Activated T-cell treated with anti-CD3 and anti-CD28 coated beads for 24 hours (primary cell): ENCODE data around the gene SORCS2.

Experiments used
- DNase-seq: peaks from one replicate; pipeline ENCODE4 v3.0.0-alpha.2; 2020; ENCODE audit warnings: low read depth

SORCS2 gene

DNA sequence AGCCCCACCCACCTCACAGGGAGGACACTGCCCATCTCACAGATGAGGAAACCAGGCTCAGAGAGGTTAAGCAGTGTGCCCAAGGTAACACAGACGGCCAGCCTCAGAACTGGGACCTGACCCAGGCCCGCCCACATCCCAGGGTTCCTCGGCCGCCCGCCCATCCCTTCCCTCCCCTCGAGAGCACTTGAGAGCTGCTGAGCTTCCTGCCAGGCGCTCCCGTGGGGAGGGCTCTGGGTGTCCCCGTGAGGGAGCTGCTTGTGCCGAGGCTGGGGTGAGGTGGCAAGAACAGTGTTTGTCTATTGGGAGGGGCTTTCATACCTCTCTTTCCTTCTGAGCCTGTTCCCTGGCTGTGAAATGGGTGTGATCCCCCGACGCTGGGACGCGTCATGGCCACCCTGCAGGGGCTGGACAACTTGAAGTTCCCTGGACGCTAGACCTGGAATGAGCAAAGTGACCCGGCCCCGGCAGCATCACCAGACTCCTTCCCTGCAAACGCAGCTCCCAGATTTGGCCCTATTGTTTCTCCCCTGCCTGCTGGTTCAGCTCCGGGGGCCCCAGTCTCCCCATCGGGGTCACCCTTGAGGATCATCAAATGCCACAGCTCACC is 542.4 kb downstream of the SORCS2 start:
- no peak for DNase-seq

DNA sequence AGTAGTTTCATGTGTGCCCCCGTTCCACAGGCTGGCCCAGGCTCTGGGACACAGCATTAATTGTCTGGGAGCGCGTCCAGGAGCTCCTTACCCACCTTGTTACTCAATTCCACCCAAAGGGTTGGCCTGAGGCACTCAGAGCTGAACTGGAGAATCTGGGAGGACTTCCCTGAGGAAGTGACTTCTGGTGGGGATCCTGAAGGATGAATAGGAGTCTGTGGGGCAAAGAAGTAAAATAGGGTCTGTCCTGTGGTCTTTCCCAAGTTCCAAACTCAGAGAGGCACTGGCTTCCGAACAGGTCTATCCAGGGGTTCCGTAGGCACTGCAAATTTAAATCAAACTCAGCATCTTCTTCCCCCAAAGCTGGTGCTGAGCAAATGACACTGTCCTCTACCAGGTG is 543.1 kb downstream of the SORCS2 start:
- no peak for DNase-seq

DNA sequence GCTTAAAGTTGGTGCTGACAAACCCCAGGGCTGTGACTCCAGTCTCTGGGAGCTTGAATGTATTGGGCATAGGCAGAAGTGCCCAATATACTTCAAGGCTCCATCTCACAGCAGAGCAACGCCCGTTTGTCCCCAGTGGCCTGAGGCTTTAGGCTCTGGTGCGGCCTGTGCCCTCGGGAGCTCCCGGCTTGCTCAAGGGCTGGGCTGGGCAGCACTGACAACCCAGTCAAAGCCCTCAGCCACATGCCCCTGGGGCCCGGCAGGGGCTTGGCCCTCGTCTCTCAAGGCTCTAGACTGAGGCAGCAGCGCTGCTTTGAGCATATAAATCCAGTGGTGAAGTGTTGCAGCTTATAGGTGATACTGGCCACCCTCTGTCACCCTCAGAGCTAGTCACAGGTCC is 543.6 kb downstream of the SORCS2 start:
- no peak for DNase-seq

DNA sequence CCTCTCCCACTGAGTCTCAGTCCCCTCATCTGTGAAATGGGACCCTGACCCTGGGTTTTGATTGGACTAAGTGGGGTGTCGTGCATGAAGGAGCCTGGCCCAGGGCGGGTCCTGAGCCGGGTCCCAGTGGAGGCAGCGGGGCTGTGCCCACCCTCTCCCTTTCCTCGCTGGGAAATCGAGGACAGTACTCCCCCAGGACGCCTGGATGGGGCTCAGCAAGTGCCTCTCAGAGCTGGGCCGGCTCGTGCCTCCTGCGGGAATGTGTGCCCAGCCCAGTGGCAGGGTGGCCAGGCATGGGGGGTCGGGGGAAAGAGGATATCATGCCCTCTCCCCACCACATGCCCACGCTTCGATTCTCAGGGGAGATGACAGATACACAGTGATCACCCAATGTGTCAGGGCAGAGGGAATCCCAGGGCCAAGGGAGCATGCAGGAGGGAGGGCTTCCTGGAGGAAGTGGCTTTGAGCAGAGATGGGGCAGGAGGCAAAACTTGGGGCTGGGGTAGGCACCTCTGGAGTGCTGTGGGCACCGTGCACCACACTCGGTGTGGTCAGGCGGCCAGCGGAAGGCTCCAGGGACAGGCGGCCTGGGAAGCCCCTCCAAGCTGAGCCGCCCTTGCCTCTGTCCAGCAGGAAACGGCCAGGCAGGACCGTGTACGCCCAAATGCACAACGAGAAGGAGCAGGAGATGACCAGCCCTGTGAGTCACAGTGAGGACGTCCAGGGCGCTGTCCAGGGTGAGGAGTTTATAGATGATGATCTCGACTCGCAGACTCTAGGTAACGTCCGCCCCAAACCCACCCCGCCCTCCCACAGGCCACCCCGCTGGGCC is 544.3 kb downstream of the SORCS2 start:
- DNase-seq, result no peak

DNA sequence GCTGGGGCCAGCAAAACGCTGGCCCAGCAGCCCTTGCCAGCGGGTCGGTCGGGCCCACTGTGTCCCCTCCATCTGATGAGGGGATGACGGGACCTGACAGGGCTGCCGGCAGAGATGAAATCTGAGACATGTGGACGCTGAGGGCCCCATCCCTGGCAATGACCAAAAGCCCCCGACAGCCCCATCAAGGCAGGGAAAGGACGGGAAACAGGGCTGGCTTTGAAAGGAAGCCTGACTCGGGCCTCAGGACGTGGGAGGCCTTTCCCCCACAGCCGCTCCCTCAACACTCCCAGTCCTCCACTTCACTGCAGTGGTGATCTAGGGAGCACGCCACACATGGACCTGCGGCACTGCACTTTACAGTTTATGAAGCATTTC is 544.9 kb downstream of the SORCS2 start:
- DNase-seq, result no peak

DNA sequence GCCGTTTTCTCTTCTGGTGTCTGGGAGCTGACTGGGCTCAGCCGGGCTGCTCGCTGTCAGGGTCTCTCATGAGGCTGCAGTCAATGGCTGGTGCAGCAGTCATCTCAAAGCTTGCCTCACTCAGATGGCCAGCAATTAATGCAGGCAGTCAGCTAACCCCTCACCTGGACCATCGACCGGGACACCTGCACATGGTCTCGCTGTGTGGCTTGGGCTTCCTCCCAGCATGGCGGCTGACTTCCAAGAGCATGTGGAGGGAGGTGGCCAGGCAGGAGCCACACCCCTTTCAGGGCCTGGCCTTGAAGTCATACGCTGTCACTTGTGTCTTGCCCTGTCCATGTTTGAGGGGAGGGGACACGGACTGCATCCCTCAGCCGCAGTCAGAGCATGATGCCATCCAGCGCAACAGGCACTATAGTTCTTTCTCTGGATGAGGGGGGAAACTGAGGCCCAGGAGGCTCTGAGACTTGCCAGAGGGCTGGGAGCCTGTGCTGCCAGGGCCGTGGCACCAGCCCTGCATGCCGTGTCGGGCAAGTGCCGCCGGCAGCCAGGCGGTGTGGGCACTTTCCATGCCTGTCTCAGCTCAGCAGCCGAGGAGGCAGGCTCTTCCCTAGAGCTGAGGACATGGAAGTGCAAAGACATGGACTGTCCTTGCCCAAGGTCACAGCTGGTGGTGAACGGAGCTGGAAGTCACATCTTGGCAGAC is 545.6 kb downstream of the SORCS2 start:
- no peak for DNase-seq

DNA sequence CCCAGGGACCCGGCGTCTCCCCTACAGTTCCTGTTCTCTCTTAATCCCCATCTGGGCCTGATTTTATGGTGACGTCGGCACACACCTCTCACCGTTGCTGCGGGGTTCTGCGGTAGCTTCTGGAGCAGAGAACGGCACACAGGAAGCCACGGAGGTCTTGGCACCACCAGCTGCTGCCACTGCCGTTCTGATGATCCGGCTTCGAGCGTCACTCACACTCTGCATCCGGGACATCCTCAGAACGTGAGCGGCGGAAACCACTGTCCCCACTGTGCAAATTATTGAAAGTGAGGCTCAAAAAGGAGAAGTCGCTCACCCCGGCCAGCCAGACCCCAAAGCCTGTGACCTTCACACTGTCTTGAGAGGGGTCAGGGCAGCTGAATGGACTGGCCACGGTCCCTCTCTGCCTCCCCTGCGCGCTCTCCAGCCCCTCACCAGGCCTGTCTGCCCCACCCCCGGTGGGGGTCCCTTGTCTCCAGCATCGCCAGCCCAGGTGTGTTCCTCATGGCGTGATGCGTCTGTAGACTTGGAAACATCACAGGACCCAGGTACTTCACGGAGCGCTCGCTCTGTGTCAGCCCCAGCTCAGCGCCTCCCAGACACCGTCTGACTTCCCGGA is 546.2 kb downstream of the SORCS2 start:
- DNase-seq, result no peak

DNA sequence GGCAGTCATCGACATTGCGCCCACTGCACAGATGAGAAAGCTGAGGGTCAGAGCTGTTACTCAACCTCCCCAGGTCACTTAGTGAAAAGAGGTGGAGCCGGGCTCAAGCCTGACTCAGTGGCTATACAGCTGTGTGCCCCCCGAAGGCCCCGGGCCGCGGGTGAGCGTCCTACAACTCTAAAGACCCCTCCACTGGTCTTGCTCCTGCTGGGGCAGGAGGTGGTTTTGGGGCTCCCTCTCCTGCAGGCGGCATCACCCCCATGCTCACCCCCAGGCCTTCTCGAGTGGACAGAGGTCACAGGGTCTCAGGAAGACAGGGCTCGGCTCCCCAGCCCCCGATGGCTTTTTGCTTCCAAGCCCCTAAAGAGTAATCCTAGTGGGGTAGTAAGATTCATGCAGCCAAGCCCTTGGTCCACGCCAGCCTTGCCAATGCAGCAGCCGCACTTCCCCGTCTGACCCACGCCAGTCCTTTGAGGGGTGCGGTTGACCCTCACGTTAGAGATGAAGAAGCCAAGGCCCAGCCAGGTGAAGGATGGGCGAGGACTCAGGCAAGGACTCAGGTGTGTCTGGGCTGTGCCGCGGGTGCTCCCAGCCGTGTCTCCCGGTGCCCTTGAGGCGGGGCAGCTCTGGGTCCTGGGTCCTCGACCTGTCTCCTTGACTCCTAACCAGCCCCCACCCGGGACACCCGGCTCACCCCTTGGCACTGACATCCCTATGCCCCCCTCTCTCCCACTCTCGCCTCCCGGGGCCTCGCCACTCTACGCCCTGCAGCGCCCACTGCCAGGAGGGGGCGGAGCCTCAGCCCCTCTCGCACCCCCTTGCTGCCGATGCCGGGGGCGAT is 547.0 kb downstream of the SORCS2 start:
- no peak for DNase-seq

DNA sequence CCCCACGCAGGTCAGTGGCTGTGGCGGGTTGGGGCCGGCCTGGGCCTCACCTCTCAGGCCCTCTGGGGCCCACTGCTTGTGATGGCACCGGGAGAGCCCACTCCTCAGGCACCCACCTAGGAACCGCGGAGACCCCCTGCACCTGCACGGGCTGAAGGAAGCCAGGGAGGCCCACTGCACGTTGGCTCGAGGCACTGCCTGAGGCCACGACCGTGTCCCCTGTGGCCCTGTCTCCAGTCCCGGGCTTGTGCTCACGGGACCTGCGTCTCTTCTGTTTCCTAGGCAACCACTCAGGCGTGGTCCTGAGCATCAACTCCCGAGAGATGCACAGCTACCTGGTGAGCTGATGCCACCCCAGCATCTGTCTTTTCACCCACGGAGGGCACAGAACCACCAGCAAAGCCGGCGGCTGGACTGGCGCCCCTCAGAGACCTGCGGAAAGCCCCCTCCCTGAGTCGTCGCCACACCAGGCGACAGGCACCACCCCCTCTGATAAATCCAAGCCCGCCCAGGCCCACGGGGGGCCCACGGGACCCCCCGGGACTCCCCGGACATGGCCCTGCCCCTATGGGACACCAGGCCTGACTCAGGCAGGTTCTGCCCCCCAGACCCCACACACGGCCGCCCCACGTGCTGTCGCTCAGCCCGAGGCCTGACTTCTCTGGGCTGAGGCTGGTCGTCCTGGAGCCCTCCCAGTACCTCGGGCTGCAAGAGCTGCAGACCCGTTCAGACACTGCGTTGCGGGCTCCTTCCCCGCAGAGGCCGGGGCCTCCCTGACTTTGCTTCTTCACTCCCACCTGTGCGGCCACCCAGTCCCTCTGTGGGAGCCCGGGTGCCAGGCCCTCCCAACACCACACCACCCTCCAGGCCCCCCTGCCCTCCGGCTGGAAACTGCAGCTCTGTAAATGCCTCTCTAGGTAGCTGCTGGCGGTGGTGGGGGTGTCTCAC is 547.9 kb downstream of the SORCS2 start:
- no peak for DNase-seq

DNA sequence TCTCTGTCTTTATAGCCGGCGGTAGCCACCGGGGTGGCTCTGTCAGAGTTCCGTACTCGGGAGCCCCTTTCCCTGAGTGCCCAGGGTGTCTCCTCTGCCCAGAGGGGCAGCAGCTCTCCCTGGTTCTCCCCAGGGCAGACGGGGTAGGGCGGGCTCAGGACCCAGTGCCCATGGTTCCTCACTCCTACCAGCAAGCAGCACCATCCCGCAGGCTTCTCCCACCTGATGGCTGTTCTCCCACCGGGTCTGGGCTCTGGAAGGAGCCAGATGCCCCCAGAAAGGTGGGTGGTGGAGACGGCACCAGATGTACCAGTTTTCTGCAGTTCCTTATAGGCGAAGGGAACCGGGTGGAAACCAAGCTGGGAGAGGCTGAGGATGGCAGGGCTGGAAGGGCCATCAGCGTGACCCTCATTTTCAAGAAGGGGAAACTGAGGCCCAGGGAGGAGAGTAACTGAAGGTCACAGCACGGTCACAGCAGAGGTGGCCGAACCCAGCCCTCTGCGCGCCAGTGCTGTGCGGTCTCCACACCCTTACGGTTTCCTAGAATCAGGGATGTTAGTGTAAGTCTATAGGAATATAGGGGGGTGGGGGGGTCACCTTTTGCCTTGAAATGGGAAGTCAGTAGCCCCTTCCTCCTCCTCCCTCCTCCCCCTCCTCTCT is 548.7 kb downstream of the SORCS2 start:
- no peak for DNase-seq

DNA sequence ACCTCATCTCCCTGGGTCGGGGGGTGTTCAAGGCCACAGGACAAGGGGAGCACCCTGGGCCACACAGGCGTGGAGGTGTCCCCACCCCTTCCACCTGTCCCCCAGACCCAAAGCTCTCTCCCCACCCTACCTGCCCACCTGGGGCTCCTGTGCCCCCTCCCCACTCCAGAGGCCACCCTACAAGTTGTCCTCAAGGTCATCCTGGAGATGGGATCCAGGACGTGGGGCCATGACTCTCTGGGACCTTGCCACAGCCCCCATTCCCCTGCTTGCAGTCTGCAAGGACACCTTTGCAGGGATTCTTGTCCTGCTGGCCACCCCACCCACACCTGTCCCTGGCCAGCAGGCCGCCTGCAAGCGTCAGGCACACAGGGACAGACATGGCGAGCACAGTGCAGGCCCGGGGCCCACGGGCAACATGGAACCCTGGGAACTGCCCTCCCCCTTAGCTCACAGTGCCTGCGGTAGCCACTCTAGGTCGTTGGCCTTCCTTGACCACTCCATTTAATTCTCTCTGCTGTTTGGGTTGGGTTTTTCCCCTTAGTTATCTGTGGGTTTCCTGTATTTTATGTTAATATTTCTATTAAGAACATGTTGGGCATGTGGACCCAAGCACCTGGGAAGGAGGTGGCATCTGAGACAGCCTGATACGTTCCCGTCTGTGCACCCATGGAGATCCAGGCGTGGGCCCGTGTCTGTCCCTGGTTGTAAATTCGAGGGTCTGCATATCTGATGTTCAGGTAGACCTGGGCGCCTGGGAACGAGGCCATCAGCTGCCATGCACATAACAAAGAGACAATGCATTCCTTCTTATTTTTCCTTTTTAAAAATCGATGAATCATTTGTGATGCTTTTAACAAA is 549.8 kb downstream of the SORCS2 start:
- no peak for DNase-seq

DNA sequence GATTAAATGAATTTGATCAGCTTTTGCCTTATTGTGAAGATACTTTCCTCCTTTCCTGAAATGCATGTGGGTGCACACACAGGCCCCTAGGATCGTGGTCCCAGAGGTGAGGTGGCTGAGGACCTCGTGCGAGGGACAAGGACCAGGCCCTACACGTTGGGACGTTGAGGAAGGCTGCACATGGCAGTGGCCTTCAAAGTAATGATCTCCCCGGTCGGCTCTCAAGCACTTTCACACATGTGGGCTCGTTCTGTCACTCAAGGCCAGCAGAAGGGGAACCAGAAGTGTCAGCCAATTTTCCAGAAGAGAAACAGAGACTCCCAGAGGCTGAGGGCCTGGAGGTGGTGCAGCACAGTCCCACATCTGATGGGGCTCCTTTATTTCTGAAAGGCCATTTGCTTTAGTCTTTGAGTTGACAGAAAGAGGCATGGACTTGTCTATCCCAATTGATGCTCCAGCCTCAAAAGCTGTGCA is 550.5 kb downstream of the SORCS2 start:
- DNase-seq, result no peak

DNA sequence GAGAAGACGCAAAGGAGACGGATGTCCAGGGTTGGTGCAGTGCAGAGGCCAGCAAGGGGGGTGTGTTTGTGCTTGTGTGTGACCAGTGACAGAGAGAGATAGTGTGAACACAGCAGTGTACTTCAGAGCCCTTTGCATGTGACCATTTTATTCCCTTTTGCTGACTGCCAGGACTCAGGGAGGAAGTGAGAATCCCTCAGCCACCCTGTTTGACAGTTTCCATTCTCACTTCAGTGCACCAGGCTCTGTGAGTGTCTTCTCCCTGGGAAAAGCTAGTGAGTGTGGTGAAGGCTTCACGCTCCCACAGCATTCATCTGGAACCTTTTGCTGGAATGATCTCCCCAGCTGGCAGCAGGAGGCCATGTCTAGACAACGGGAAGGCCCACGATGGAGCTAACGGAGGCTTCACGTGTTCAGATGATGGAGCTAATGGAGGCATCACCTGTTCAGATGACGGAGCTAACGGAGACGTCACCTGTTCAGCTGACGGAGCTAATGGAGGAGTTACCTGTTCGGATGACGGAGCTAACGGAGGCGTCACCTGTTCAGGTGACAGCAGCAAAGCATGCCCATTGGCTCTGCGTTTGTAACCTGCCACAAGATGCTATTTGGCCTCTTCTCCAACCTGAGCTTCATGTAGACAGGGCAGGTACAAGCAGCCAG is 551.9 kb downstream of the SORCS2 start:
- DNase-seq, result no peak

DNA sequence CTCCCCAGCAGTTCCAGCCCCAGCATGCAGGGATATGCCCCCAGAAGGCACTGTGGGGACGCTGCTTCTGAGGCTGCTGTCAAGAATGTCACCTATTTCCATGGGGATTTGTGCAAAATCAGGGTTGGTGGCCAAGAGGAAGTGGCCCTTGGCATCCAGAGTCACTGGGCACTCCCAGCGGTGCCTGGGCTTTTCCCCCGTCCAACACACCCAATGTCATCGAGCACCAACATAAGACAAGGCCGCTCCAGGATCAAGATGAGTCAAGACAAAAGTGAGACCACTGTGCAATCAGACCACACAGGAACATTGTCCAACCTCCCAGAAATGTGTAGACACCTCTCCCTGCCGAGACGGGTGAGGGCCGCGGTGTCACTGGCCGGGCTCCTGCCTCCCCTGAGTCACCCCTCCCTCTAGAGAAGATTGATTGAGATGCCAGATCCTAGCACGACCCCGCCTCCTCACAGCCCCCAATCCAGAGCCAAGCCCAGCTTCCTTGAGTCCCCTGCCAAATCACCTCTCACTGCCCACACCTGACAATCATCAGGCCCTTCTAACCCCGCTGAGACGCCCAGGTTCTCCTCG is 553.1 kb downstream of the SORCS2 start:
- DNase-seq, result no peak

DNA sequence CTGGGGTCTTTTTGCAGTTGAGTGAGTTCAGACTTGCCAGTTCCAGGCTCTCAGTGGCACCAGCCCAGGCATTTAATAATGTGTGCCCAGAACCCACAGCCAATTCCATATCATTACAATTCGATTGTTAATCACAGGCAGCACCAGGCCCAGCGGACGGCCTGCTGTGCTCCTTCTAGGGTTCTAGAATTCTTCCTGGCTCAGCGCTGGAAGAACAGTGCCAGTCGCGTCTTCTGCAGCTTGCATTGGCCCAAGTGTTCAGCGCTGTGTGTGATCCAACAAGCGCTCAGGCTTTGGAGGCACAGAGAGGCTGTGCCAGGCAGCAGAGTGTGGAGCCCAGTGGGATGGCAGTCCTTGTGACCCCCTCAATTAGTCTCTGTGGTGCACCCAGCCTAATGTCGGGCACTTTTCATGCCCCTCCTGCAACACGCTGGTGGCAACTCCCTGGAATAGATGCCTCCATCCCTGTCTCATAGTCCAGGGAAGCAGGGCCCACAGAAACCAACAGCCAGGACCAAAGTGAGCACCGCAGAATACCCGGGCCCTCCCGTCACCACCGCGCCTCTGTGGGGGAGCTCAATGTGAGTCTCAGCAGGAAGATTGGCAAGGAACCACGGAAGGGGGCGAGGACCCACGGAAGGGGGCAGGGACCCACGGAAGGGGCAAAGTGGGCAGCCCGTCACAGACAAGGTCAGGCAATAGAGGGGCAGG is 554.2 kb downstream of the SORCS2 start:
- DNase-seq, result no peak

DNA sequence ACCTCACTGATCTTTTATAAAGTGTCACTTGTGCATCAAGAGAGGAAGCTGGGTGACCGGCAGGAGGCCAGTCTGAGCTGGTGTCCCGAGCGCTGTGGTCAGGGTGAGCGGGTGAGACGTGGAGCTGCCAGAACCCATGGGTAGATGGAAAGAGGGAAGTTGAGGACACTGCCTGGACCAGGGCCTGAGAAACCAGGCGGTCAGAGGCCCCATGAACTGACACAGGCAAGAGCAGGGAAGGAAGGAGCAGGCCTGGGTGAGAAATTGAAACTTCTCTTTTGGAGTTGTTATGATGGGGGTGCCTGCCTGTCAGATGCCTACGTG is 554.7 kb downstream of the SORCS2 start:
- DNase-seq, result no peak

DNA sequence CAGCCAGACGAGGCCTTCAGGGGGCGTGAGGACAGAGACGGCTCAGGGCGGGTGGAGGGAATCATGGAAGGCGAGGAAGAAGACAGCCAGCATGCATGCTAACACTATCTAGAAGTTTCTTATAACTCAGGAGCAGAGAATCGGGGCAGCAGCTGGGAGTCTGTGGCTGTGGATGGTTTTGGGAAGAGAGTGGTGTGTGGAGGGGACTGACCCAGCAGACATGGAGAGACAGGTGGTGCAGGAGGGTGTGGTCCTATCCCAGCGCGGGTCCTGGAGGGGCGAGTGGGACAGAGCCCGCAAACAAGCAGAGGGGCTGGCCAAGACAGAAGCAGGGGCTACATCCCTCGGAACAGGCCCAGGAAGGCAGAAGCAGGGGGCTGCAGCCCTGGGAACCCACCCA is 555.2 kb downstream of the SORCS2 start:
- no peak for DNase-seq

DNA sequence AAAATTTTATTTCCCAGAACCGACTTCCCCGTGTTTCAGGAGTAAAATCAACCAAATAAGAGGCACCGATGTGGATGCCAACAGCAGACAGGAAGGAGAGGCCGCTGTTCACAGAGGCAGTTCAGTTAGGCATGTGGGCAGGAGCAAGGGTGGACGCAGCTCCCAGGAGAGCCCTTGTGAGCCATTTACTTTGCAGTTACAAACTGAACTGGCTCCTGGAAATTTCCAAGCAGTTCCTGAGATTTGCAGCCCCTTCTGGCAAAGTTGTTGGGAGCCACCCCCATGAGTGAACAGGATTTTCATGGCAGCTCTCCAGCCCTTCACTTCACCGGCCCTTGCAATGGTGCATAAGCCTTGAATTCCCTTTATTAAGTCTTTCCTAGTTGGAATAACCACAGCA is 558.2 kb downstream of the SORCS2 start:
- no peak for DNase-seq
